Activated CD4-positive, alpha-beta memory T cell treated with anti-CD3 and anti-CD28 coated beads, Interleukin-2, amount 10 ng/mL, durations not matched to agents 7 days and 5 days (primary cell): ENCODE measurements around the gene SERINC5. TPM values are rescaled to one million over a fixed set of nuclear protein-coding genes. Genes with fewer than 3 reads are reported as not detected.

ENCODE experiments used
- CTCF ChIA-PET: fragments of 350-600 bp; sonication (Branson Sonifier 250); formaldehyde crosslinking; loops from one replicate; lab custom pipeline; 2021; ENCODE audit warnings: antibody characterized with exemption, inconsistent platforms; lab: Charles Lee
- POLR2A ChIA-PET: fragments of 350-600 bp; sonication (Branson Sonifier 250); formaldehyde crosslinking; loops from one replicate; lab custom pipeline; 2021; ENCODE audit warnings: antibody characterized with exemption; lab: Charles Lee
- DNase-seq: peaks from one replicate; pipeline ENCODE4 v3.0.0-alpha.2; 2020
- H3K27ac Mint-ChIP-seq: one replicate; pipeline ENCODE4 v1.8.0; 2021; ENCODE audit warnings: mild to moderate bottlenecking, mixed read lengths
- H3K27me3 Mint-ChIP-seq: one replicate; pipeline ENCODE4 v1.8.0; 2021; ENCODE audit warnings: mixed read lengths
- H3K36me3 Mint-ChIP-seq: one replicate; pipeline ENCODE4 v1.8.0; 2021; ENCODE audit warnings: low read depth, mixed read lengths
- H3K4me1 Mint-ChIP-seq: one replicate; pipeline ENCODE4 v1.8.0; 2021; ENCODE audit warnings: mixed read lengths
- H3K4me3 Mint-ChIP-seq: one replicate; pipeline ENCODE4 v1.8.0; 2021; ENCODE audit warnings: mild to moderate bottlenecking, mixed read lengths
- H3K9me3 Mint-ChIP-seq: one replicate; pipeline ENCODE4 v1.8.0; 2021; ENCODE audit warnings: mixed read lengths
- total RNA-seq, 2 experiments: library from RNA; stranded (reverse); gene quantifications; one replicate each; pipeline ENCODE4 v1.2.3, GENCODE V29; 2021

Gene SERINC5
- total RNA-seq, 2 experiments from 2014 or later, result 59.1 to 60.6 TPM

- ChIA-PET CTCF (interaction anchor here (4.2 to 4.3 kb wide), 2 partner anchors 158 to 204 kb away, joined by 37 to 43 read pairs; no protein-coding TSS in a partner anchor), POLR2A (interaction anchor here (2.0 kb wide), 1 partner anchor 92 kb away, joined by 7 read pairs; no protein-coding TSS in a partner anchor)
- Mint-ChIP-seq H3K4me1 (peaks cover 16% of the 10 kb centered on the region), H3K4me3 (peak overlapping the region; percentile 56), H3K27me3 (no peaks in the 10 kb centered on the region), H3K9me3 (no peaks in the 10 kb centered on the region), H3K27ac (no peak overlapping the region), H3K36me3 (no peaks in the 10 kb centered on the region)
- no peak for DNase-seq
Observed at GRCh38 chr5:80082281-80082680, 173.6 kb downstream of the SERINC5 start.

GRCh38 chr5:80078921-80079320 lies 176.9 kb downstream of the SERINC5 start:
- POLR2A ChIA-PET, result interaction anchor here (0.9 to 1.0 kb wide), 2 partner anchors 87 to 98 kb away, joined by 3 read pairs; partner anchors contain the start of gene MTX3
- H3K27ac Mint-ChIP-seq, result no peak overlapping the region
- no peak overlapping the region for H3K4me3 Mint-ChIP-seq
- H3K9me3 Mint-ChIP-seq, result no peaks in the 10 kb centered on the region
- no peaks in the 10 kb centered on the region for H3K27me3 Mint-ChIP-seq
- H3K36me3 Mint-ChIP-seq, result no peaks in the 10 kb centered on the region
- CTCF ChIA-PET, result interaction anchor here (0.8 to 2.0 kb wide), 6 partner anchors 13 to 229 kb away, joined by 3 to 5 read pairs (median 3); no protein-coding TSS in a partner anchor
- H3K4me1 Mint-ChIP-seq, result peaks cover 16% of the 10 kb centered on the region
- DNase-seq, result no peak

DNA sequence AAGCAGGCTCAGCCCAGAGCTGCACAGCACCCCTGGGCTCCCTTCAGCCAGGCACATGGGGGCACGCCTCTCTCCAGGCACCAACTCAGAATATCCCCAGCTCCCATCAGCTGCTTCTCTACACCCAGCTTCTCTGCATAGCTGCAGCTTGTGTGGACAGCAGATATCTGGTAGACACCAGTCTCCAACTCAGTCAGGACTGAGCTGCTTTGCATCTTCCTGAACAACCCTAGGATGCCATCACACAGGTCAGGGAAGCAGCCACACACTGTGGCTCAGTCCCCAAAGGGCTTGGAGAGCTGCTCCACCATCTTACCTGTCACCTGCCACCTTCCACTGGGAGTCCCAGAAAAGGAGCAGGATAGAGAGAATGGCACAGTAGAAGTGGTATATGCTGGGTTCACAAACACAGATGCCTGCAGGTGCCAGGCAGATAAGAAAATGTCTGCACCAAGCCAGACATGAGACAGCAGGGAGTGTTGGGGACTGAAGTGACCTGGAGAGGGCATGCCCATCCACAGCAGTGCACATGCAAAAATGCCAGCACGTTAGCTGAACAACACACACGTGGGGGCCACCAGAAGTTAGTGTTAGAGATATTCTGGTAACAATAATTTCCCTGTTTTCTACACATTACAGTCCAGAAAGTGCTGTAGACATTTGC lies 178.7 kb downstream of the SERINC5 start:
- no peak for DNase-seq
- no peak overlapping the region for H3K27ac Mint-ChIP-seq
- no peaks in the 10 kb centered on the region for H3K36me3 Mint-ChIP-seq
- H3K27me3 Mint-ChIP-seq, result no peaks in the 10 kb centered on the region
- no peak overlapping the region for H3K4me3 Mint-ChIP-seq
- no peaks in the 10 kb centered on the region for H3K9me3 Mint-ChIP-seq
- CTCF ChIA-PET, result interaction anchor here (1.5 kb wide), 1 partner anchor 230 kb away, joined by 3 read pairs; no protein-coding TSS in a partner anchor
- H3K4me1 Mint-ChIP-seq, result peaks cover 2% of the 10 kb centered on the region
- POLR2A ChIA-PET, result no interaction called here

- Mint-ChIP-seq H3K27me3 (no peaks in the 10 kb centered on the region), H3K36me3 (no peaks in the 10 kb centered on the region), H3K4me1 (no peaks in the 10 kb centered on the region), H3K4me3 (no peak overlapping the region), H3K27ac (no peak overlapping the region), H3K9me3 (no peaks in the 10 kb centered on the region)
- POLR2A ChIA-PET, result no interaction called here
- CTCF ChIA-PET, result interaction anchor here (1.5 kb wide), 1 partner anchor 231 kb away, joined by 3 read pairs; no protein-coding TSS in a partner anchor
- DNase-seq, result no peak
Observed at GRCh38 chr5:80076131-80077050, 179.5 kb downstream of the SERINC5 start.

DNA sequence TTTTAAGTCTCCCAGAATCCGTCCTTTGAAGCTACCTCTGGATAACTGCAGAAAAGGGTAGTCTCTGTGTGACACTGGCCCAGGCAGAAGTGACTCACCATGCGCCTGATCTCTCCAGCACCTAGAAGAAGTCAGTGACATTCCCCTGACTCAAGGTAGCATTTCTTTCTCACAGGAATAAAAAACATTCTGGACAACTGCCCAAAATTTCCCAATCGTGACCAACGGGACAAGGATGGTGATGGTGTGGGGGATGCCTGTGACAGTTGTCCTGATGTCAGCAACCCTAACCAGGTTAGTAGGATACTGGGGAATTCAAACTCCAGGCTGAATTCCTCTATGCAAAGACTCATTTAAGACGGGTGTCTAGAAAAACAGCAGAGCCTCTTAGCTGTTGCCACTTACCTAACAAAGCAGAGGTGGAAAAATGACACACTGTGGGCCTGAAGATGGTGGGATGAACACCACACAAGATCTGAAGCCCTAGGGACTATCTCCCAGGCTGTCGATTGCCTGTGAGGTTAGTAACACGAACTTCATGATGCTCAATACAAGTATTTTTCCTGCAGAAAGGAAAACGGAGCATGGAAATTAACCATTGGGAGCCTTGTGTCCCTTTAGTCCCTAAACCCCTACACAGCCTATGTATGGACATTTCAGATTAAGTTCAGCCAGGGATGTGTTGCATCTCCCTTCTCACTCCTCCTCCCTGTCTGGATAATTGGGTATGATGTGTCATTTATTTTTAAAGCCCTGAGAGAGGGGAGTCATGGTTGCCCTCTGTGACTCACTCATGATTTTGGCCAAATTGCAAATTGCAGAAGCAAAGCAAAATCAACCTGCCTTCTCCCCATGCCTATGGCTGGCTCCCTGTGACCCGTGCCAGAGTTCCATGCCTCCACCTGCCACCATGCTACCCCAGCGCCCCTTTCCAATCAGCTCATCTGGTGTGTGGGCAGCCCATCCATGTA lies 183.5 kb downstream of the SERINC5 start:
- Mint-ChIP-seq H3K36me3 (no peaks in the 10 kb centered on the region), H3K27me3 (no peaks in the 10 kb centered on the region), H3K4me3 (no peak overlapping the region), H3K4me1 (peaks cover 16% of the 10 kb centered on the region), H3K27ac (no peak overlapping the region), H3K9me3 (no peaks in the 10 kb centered on the region)
- no peak for DNase-seq
- ChIA-PET CTCF (interaction anchor here (1.1 kb wide), 1 partner anchor 11 kb away, joined by 4 read pairs; no protein-coding TSS in a partner anchor), POLR2A (no interaction called here)

DNA sequence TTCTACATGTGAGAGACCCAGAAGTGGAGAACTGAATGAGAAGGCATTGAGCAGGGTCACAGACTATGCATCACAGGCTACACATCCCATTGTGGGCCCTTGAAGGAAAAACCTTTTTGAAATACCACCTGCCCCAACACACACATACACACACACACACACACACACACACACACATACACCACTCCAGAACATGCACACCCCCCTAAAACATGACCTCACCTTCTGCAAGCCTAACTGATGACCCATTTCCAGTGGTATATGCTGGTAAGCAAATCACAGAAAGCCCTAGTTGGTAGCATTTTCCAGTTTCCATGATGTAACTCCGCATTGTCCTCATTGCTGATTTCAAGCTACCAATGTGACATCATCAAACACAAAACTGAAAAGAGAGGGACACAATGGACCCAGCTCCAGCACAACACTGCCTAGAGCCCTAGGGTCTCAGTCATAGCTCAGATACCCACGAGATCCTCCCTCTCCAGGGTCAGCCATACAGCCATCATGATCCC lies 184.3 kb downstream of the SERINC5 start:
- H3K4me3 Mint-ChIP-seq, result no peak overlapping the region
- CTCF ChIA-PET, result interaction anchor here (1.1 kb wide), 1 partner anchor 12 kb away, joined by 4 read pairs; no protein-coding TSS in a partner anchor
- H3K27me3 Mint-ChIP-seq, result no peaks in the 10 kb centered on the region
- peaks cover 16% of the 10 kb centered on the region for H3K4me1 Mint-ChIP-seq
- POLR2A ChIA-PET, result no interaction called here
- no peaks in the 10 kb centered on the region for H3K9me3 Mint-ChIP-seq
- no peaks in the 10 kb centered on the region for H3K36me3 Mint-ChIP-seq
- no peak for DNase-seq
- H3K27ac Mint-ChIP-seq, result no peak overlapping the region

DNA sequence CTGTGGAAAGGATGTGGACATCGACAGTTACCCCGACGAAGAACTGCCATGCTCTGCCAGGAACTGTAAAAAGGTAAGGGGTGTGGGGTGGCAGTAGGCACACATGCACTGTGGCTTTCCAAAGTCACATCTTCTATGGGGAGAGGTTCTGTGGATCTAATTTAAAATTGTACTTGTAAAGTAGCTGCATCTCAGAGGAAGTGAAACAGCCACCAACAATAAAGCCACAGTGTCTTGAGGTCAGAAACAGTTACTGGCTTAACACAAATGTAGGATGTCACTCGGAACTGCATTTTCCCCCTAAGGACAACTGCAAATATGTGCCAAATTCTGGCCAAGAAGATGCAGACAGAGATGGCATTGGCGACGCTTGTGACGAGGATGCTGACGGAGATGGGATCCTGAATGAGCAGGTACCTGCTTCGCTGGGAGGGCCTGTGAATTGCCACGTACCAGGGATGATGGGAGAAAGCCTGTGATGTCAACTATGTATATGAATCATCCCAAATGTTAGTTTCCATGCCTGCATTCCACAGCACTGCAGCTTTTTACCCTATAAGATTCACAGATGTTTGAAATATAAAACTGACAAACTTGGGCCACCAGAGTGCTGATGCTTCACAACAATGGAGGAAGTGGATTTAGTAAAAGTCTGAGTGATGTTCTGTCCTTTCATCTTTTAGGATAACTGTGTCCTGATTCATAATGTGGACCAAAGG lies 185.4 kb downstream of the SERINC5 start:
- Mint-ChIP-seq H3K4me3 (no peak overlapping the region), H3K27me3 (no peaks in the 10 kb centered on the region), H3K27ac (no peak overlapping the region), H3K4me1 (peaks cover 16% of the 10 kb centered on the region), H3K9me3 (no peaks in the 10 kb centered on the region), H3K36me3 (no peaks in the 10 kb centered on the region)
- no peak for DNase-seq
- POLR2A ChIA-PET, result no interaction called here
- CTCF ChIA-PET, result no interaction called here

- Mint-ChIP-seq H3K36me3 (no peaks in the 10 kb centered on the region), H3K27me3 (no peaks in the 10 kb centered on the region), H3K4me3 (no peak overlapping the region), H3K9me3 (no peaks in the 10 kb centered on the region), H3K4me1 (peaks cover 16% of the 10 kb centered on the region), H3K27ac (no peak overlapping the region)
- DNase-seq, result no peak
- CTCF ChIA-PET, result interaction anchor here (0.8 to 1.3 kb wide), 2 partner anchors 11 to 13 kb away, joined by 3 to 4 read pairs; no protein-coding TSS in a partner anchor
- POLR2A ChIA-PET, result no interaction called here
Observed at GRCh38 chr5:80069918-80070318, 185.9 kb downstream of the SERINC5 start.

DNA sequence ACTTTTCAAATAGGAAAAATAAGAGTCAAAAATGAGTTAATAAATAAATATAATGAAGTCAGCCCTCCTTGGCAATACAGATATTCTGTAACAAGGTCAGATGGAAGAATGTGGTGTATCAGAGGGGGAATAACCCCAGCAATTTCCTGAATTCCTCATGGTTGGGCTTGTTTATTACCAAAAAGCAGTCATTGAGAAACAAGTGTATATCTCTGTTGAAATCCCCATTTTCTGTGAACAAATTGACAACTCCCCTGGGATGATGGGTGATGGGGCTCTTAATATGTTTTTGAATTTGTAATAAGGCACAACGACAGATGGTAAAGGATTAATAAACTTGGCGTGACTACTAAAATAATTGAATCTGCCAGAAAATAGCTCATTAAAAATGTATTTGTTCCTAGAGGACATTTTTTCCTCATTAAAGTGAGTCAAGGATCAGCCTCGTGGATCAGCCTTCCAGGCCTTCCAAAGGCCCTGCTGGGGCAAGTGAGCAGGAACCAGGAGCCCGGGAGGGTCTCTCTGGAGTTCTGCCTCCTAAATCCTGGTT lies 186.5 kb downstream of the SERINC5 start:
- H3K27ac Mint-ChIP-seq, result no peak overlapping the region
- ChIA-PET CTCF (interaction anchor here (0.8 to 1.3 kb wide), 2 partner anchors 11 to 14 kb away, joined by 3 to 4 read pairs; no protein-coding TSS in a partner anchor), POLR2A (no interaction called here)

GRCh38 chr5:80068775-80069174 lies 187.1 kb downstream of the SERINC5 start:
- Mint-ChIP-seq H3K36me3 (no peaks in the 10 kb centered on the region), H3K9me3 (no peaks in the 10 kb centered on the region), H3K4me1 (peaks cover 16% of the 10 kb centered on the region), H3K4me3 (no peak overlapping the region), H3K27ac (no peak overlapping the region), H3K27me3 (no peaks in the 10 kb centered on the region)
- ChIA-PET CTCF (interaction anchor here (1.3 kb wide), 1 partner anchor 10 kb away, joined by 4 read pairs; no protein-coding TSS in a partner anchor), POLR2A (no interaction called here)
- DNase-seq, result no peak

More for the DNA sequence above, 186.5 kb downstream of the SERINC5 start:
- Mint-ChIP-seq H3K4me3 (no peak overlapping the region), H3K27me3 (no peaks in the 10 kb centered on the region), H3K36me3 (no peaks in the 10 kb centered on the region), H3K9me3 (no peaks in the 10 kb centered on the region), H3K4me1 (peaks cover 16% of the 10 kb centered on the region)
- DNase-seq, result no peak

DNA sequence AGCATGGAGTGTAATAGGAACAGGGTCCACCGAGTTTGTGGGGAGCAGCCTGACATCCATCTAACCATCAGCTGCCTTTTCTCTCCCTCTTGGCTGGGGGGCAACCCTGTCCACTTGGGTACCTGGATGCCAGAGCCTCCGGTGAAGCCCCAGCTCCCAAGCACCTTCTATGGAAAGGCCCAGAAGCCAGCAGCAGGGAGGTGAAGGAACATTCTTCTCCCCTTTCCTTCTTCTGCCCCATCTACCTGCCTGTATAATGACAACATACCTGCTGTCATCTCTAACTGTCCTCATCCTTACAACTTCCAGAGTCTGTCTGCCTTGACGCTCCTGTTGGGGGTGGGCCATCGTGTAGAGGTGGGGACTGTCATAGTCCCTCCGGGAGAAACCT lies 187.6 kb downstream of the SERINC5 start:
- H3K4me1 Mint-ChIP-seq, result peaks cover 16% of the 10 kb centered on the region
- no peak overlapping the region for H3K27ac Mint-ChIP-seq
- H3K27me3 Mint-ChIP-seq, result no peaks in the 10 kb centered on the region
- DNase-seq, result no peak
- H3K9me3 Mint-ChIP-seq, result no peaks in the 10 kb centered on the region
- POLR2A ChIA-PET, result no interaction called here
- CTCF ChIA-PET, result interaction anchor here (2.0 kb wide), 1 partner anchor 15 kb away, joined by 5 read pairs; no protein-coding TSS in a partner anchor
- H3K36me3 Mint-ChIP-seq, result no peaks in the 10 kb centered on the region
- no peak overlapping the region for H3K4me3 Mint-ChIP-seq
